NCI-H2107 treated with DMSO at 0.1 percent for 48 hours (cell line): ENCODE measurements around the gene NMB.

Experiments
- DNase-seq: peaks from one replicate; lab custom pipeline; 2025; ENCODE audit not compliant: unreplicated experiment; lab: John Stamatoyannopoulos, UW

NMB gene

GRCh38 chr15:84620626-84621025 is 37.4 kb downstream of the NMB start:
- DNase-seq, result no peak

GRCh38 chr15:84616235-84616634 is 41.8 kb downstream of the NMB start:
- no peak for DNase-seq

- DNase-seq, result no peak
Measured at GRCh38 chr15:84611631-84612030, 46.4 kb downstream of the NMB start.

GRCh38 chr15:84609818-84610525 is 48.0 kb downstream of the NMB start:
- DNase-seq, result no peak

- no peak for DNase-seq
Measured at GRCh38 chr15:84608707-84609284, 49.2 kb downstream of the NMB start.

- DNase-seq, result no peak
Measured at GRCh38 chr15:84606653-84607120, 51.3 kb downstream of the NMB start.

GRCh38 chr15:84605554-84605882 is 52.5 kb downstream of the NMB start:
- no peak for DNase-seq
